NCI-H1092 treated with DMSO at 0.1 percent for 48 hours (cell line): ENCODE data around the gene SLC16A3.
"Not testable (repeated sequence)": the region's sequence is repeated elsewhere in the genome, so short reads cannot be mapped to it uniquely, and the experiment has no call there.

Experiments
- DNase-seq: peaks from one replicate; lab custom pipeline; 2025; lab: John Stamatoyannopoulos, UW

The SLC16A3 gene

GRCh38 chr17:82204831-82205719, 23.8 kb upstream of the SLC16A3 start:
- peak; percentile 7 for DNase-seq

- DNase-seq: peak; percentile 60
These were observed 22.9 kb upstream of the SLC16A3 start for GRCh38 chr17:82205720-82206508.

GRCh38 chr17:82210655-82211054, 18.2 kb upstream of the SLC16A3 start:
- not testable (repeated sequence) for DNase-seq

GRCh38 chr17:82212331-82213250, 16.3 kb upstream of the SLC16A3 start, which contains the start of gene CCDC57:
Gene CCDC57 (minus strand): TSS chr17:82212842. CDS start chr17:82201944, 10,898 bp downstream.
- peak; percentile 46 for DNase-seq

- DNase-seq: peak; percentile 39
These were observed 15.4 kb upstream of the SLC16A3 start for GRCh38 chr17:82213251-82214011.

- no peak for DNase-seq
These were observed 14.7 kb upstream of the SLC16A3 start for GRCh38 chr17:82214012-82214628.

GRCh38 chr17:82215095-82215971, 13.5 kb upstream of the SLC16A3 start:
- no peak for DNase-seq

GRCh38 chr17:82215972-82216300, 12.9 kb upstream of the SLC16A3 start:
- DNase-seq: no peak

GRCh38 chr17:82216301-82217119, 12.3 kb upstream of the SLC16A3 start:
- DNase-seq: no peak

- no peak for DNase-seq
These were observed 11.7 kb upstream of the SLC16A3 start for GRCh38 chr17:82217120-82217529.

GRCh38 chr17:82217530-82218204, 11.2 kb upstream of the SLC16A3 start:
- no peak for DNase-seq

GRCh38 chr17:82218349-82219075, 10.3 kb upstream of the SLC16A3 start:
- DNase-seq: no peak

GRCh38 chr17:82219083-82219482, 9.8 kb upstream of the SLC16A3 start:
- DNase-seq: no peak

- no peak for DNase-seq
These were observed 8.8 kb upstream of the SLC16A3 start for GRCh38 chr17:82219753-82220709.

GRCh38 chr17:82221341-82221902, 7.4 kb upstream of the SLC16A3 start:
- no peak for DNase-seq

GRCh38 chr17:82222816-82223215, 6.0 kb upstream of the SLC16A3 start:
- no peak for DNase-seq
